ENCODE results near the gene RGS12.

Gene RGS12

GRCh38 chr4:3292571-3293400 is at the start of gene RGS12:
Gene RGS12 (plus strand): TSS chr4:3293021. CDS start chr4:3316171, 23,150 bp downstream.
- DNase-seq (ENCODE audit: low spot score) = peak; percentile 97

- no peak for DNase-seq (ENCODE audit: low spot score)
Observed at GRCh38 chr4:3243136-3243780, 49.6 kb upstream of the RGS12 start.

- no peak for DNase-seq (ENCODE audit: low spot score)
Observed at GRCh38 chr4:3244002-3244401, 48.8 kb upstream of the RGS12 start.

GRCh38 chr4:3244747-3245146 is 48.1 kb upstream of the RGS12 start:
- DNase-seq (ENCODE audit: low spot score) = no peak

- DNase-seq (ENCODE audit: low spot score) = no peak
Observed at GRCh38 chr4:3245676-3246075, 47.1 kb upstream of the RGS12 start.

- no peak for DNase-seq (ENCODE audit: low spot score)
Observed at GRCh38 chr4:3246458-3247398, 46.1 kb upstream of the RGS12 start.

- DNase-seq (ENCODE audit: low spot score) = no peak
Observed at GRCh38 chr4:3247399-3248177, 45.2 kb upstream of the RGS12 start.

GRCh38 chr4:3248178-3248480 is 44.7 kb upstream of the RGS12 start:
- no peak for DNase-seq (ENCODE audit: low spot score)

- peak; percentile 62 for DNase-seq (ENCODE audit: low spot score)
Observed at GRCh38 chr4:3248811-3249661, 43.8 kb upstream of the RGS12 start, which contains the start of gene MSANTD1. Gene MSANTD1 (plus strand): TSS chr4:3249159. CDS start chr4:3249223, 64 bp downstream.

- DNase-seq (ENCODE audit: low spot score) = no peak
Observed at GRCh38 chr4:3249711-3250437, 42.9 kb upstream of the RGS12 start.

- no peak for DNase-seq (ENCODE audit: low spot score)
Observed at GRCh38 chr4:3250438-3250955, 42.3 kb upstream of the RGS12 start.

GRCh38 chr4:3250956-3251690 is 41.7 kb upstream of the RGS12 start:
- DNase-seq (ENCODE audit: low spot score) = no peak

GRCh38 chr4:3251691-3252479 is 40.9 kb upstream of the RGS12 start:
- DNase-seq (ENCODE audit: low spot score) = no peak

GRCh38 chr4:3252480-3252828 is 40.4 kb upstream of the RGS12 start:
- DNase-seq (ENCODE audit: low spot score) = no peak

- DNase-seq (ENCODE audit: low spot score) = no peak
Observed at GRCh38 chr4:3252831-3253641, 39.8 kb upstream of the RGS12 start.

GRCh38 chr4:3253808-3254207 is 39.0 kb upstream of the RGS12 start:
- no peak for DNase-seq (ENCODE audit: low spot score)
